Heart left ventricle (tissue), 13 donors: ENCODE data around the gene THAP4.

Experiments used
- POLR2A ChIP-seq, 2 donors: fragments of 450-650 bp; IDR thresholded peaks; one replicate each; pipeline ENCODE4 v1.6.1; 2017; ENCODE audit warnings: antibody characterized with exemption in 2 of 2, mild to moderate bottlenecking in 2 of 2, moderate library complexity in 2 of 2
- TF ChIP-seq, protein P1 (sequence below), 12 donors: fragments of 200-600 bp; sonication (generic) in 4 of 12; IDR thresholded peaks; one replicate each; pipeline versions ENCODE4 v1.5.0 to v1.8.0; 2018 to 2022; ENCODE audit warnings: antibody characterized with exemption in 12 of 12, mild to moderate bottlenecking in 5 of 12
- donor health status: ischemic (EF 13 %, LVEDD 7.1; RV severe dilation, severe dysfunction).
- donor health status: DM: no; HTN: yes; CAD: no.
- donor health status: DM: no; HTN: no; CAD: no.
- donor health status: ischemic (EF 25% LVEDD 6.9; RV normal size, moderate dysfunction).
- donor health status: ischemic (EF 25% LVEDD 5.7; RV mildly dilated, moderate dysfunction).
- donor health status: ischemic (EF 35%, LVEDD 5.7; RV mildly dilated, moderate dysfunction).
- donor health status: nonischemic (EF 11% LVEDD 7.7; RV severe dilation, severe dysfunction).
- donor health status: DM: yes; HTN: yes; CAD: no.
- donor health status: PGD.
- donor health status: ischemic (EF 29% LVEDD 5.4; RV normal size, mild dysfunction).
- donor health status: nonischemic (EF 23%, LVEDD 6.1; RV moderate dilation, normal function).

DNA sequence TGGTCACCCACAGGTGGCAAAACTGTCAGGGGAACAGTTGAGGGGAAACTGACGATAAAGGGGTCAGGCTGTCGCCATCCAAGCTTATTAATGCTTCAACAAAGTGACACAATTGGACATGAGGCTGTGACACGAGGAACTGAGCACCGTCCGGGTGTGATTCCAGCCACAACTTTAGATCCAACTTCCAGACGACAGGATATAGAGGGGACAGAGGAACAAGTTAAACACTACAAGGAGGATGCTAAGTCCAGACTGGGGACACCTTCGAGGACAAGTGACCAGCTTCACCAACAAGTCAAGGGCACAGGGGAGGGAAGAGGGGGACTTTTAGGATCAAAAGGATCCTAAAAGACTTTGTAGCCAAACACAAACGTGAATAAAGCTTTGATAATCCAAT lies 54.6 kb downstream of the THAP4 start:
- TF ChIP-seq, protein P1, sequence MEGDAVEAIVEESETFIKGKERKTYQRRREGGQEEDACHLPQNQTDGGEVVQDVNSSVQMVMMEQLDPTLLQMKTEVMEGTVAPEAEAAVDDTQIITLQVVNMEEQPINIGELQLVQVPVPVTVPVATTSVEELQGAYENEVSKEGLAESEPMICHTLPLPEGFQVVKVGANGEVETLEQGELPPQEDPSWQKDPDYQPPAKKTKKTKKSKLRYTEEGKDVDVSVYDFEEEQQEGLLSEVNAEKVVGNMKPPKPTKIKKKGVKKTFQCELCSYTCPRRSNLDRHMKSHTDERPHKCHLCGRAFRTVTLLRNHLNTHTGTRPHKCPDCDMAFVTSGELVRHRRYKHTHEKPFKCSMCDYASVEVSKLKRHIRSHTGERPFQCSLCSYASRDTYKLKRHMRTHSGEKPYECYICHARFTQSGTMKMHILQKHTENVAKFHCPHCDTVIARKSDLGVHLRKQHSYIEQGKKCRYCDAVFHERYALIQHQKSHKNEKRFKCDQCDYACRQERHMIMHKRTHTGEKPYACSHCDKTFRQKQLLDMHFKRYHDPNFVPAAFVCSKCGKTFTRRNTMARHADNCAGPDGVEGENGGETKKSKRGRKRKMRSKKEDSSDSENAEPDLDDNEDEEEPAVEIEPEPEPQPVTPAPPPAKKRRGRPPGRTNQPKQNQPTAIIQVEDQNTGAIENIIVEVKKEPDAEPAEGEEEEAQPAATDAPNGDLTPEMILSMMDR (IDR thresholded peaks at IDR 0.05), result no peak
- no peak for TF ChIP-seq POLR2A (IDR thresholded peaks at IDR 0.05)
